Psoas muscle (tissue), 8 donors: ENCODE measurements around the gene ASTL. TPM values are rescaled to one million over a fixed set of nuclear protein-coding genes. Genes with fewer than 3 reads are reported as not detected.

ENCODE experiments used
- ATAC-seq, 4 donors: fragments of 200-7000 bp; cut with Tn5 transposase; one replicate each; pipeline ENCODE4 v1.9.1; 2020; ENCODE audit warnings: moderate library complexity in 3 of 4, mild to moderate bottlenecking in 2 of 4
- DNase-seq, 2 donors: peaks; one replicate each; pipeline ENCODE4 v3.0.0-alpha.2; 2020
- H3K27ac ChIP-seq: fragments of 200-600 bp; one replicate; pipeline ENCODE4 v1.8.0; 2022
- H3K27me3 ChIP-seq, 3 donors: fragments of 200-600 bp in 1 of 3; one replicate each; pipeline versions ENCODE4 v1.6.1 to v1.8.0; 2013 to 2022; ENCODE audit warnings: low read length in 2 of 3, mild to moderate bottlenecking in 2 of 3, moderate library complexity in 1 of 3; ENCODE audit not compliant: insufficient read depth in 3 of 3
- H3K36me3 ChIP-seq, 2 donors: fragments of 200-600 bp in 1 of 2; one replicate each; pipeline versions ENCODE4 v1.6.1 to v1.8.0; 2013 to 2022; ENCODE audit warnings: low read depth in 1 of 2, mild to moderate bottlenecking in 1 of 2, moderate library complexity in 1 of 2; ENCODE audit not compliant: insufficient read depth in 1 of 2
- H3K4me1 ChIP-seq: fragments of 200-600 bp; one replicate; pipeline ENCODE4 v1.8.0; 2022
- H3K4me3 ChIP-seq: fragments of 200-600 bp; one replicate; pipeline ENCODE4 v1.8.0; 2022; ENCODE audit warnings: mild to moderate bottlenecking
- H3K9me3 ChIP-seq: fragments of 200-600 bp; one replicate; pipeline ENCODE4 v1.8.0; 2022
- CTCF ChIP-seq: fragments of 200-600 bp; IDR thresholded peaks from one replicate; pipeline ENCODE4 v1.8.0; 2022; ENCODE audit warnings: antibody characterized with exemption
- WGBS, 3 donors: extraction: QIAGEN DNeasy Blood & Tissue Kit; methylation state at CpG; one replicate each; pipeline versions ENCODE4 v1.1.6 to v1.1.7; 2013; 5-methylcytosine and 5-hydroxymethylcytosine counted together
- intact Hi-C, 2 donors: fragments of 100-400 bp; cut with DNase I; formaldehyde crosslinking; loops; one replicate each; pipeline versions ENCODE4 v1.11.0 to v1.14.2; 2022
- polyA plus RNA-seq, 3 donors: library from polyadenylated mRNA; stranded (reverse); fragments of 200-250 nt; gene quantifications; one replicate each; pipeline ENCODE4 v1.2.3, GENCODE V29; 2013
- total RNA-seq, 4 donors: library from RNA; stranded (reverse); fragmentation: NEBNext Ultra II Directional in 2 of 4; extraction: Animal tissue kit (Norgen Biotek cat#: 25700) in 2 of 4; gene quantifications; one replicate each; pipeline versions ENCODE4 v1.2.1 to v1.2.4, GENCODE V29; 2021 to 2023
- donor health status: healthy with polysubstance abuse.
- donor health status: DM: no; HTN: no; CAD: no; lungs with moderate emphysema.
- donor health status: Bipolar disorder and iron deficiency.
- donor health status: healthy.
- donor health status: DM: yes; HTN: yes; CAD: no.
- donor health status: DM: no; HTN: no; CAD: no.
- donor health status: DM: no; HTN: no; CAD: no.
- donor health status: DM: yes; HTN: yes; CAD: no.

Gene ASTL
- total and polyA plus RNA-seq, 7 donors = 0.03 TPM; not detected in 6

- Histone ChIP-seq H3K27ac (peak overlapping the region; percentile 15), H3K36me3 (no peaks in the 10 kb centered on the region), H3K4me3 (no peak overlapping the region), H3K4me1 (peaks cover 8% of the 10 kb centered on the region), H3K27me3 (no peaks in the 10 kb centered on the region), H3K9me3 (no peaks in the 10 kb centered on the region)
- peak in 1 of 4 donors; percentile 23 for ATAC-seq
- intact Hi-C loops = no loop called here
- 84 to 90% (median 88%) methylated on average over 7 of the region's 7 CpGs for WGBS, 3 donors
- TF ChIP-seq CTCF = no peak
- DNase-seq = no peak
Measured at GRCh38 chr2:96097951-96098823, 40.1 kb downstream of the ASTL start.

GRCh38 chr2:96097441-96097840 is 40.9 kb downstream of the ASTL start:
- H3K36me3 ChIP-seq = no peaks in the 10 kb centered on the region
- peaks cover 8% of the 10 kb centered on the region for H3K4me1 ChIP-seq
- no peaks in the 10 kb centered on the region for H3K9me3 ChIP-seq
- H3K27ac ChIP-seq = no peak overlapping the region
- DNase-seq (no peak), ATAC-seq (no peak)
- H3K4me3 ChIP-seq = no peak overlapping the region
- intact Hi-C loops = no loop called here
- no peaks in the 10 kb centered on the region for H3K27me3 ChIP-seq
- 93 to 96% (median 95%) methylated on average over 5 of the region's 5 CpGs for WGBS, 3 donors
- no peak for TF ChIP-seq CTCF

GRCh38 chr2:96095116-96095636 is 43.1 kb downstream of the ASTL start:
- WGBS, 3 donors = 73 to 80% (median 79%) methylated on average over 7 of the region's 7 CpGs
- no peak overlapping the region for H3K27ac ChIP-seq
- no peaks in the 10 kb centered on the region for H3K9me3 ChIP-seq
- intact Hi-C loops = no loop called here
- DNase-seq (no peak), ATAC-seq (no peak)
- no peaks in the 10 kb centered on the region for H3K36me3 ChIP-seq
- TF ChIP-seq CTCF = no peak
- peaks cover 8% of the 10 kb centered on the region for H3K4me1 ChIP-seq
- no peak overlapping the region for H3K4me3 ChIP-seq
- no peaks in the 10 kb centered on the region for H3K27me3 ChIP-seq

- WGBS, 3 donors = 90 to 93% (median 93%) methylated on average over 4 of the region's 4 CpGs
- H3K4me3 ChIP-seq = no peak overlapping the region
- no peak for ATAC-seq
- intact Hi-C loops = no loop called here
- no peak for TF ChIP-seq CTCF
- DNase-seq = peak in 1 of 2 donors; percentile 8
- no peak overlapping the region for H3K27ac ChIP-seq
- H3K9me3 ChIP-seq = no peaks in the 10 kb centered on the region
- H3K36me3 ChIP-seq = no peaks in the 10 kb centered on the region
- peaks cover under 1% of the 10 kb centered on the region for H3K4me1 ChIP-seq
- H3K27me3 ChIP-seq = no peaks in the 10 kb centered on the region
Measured at GRCh38 chr2:96093528-96093927, 44.8 kb downstream of the ASTL start.
